Right lobe of liver (tissue), 6 donors: ENCODE results near the gene RMND1. TPM values are rescaled to one million over a fixed set of nuclear protein-coding genes. Genes with fewer than 3 reads are reported as not detected.

Experiments used
- ATAC-seq, 4 donors: fragments of 200-7000 bp; cut with Tn5 transposase; one replicate each; pipeline ENCODE4 v1.9.1; 2020; ENCODE audit warnings: mild to moderate bottlenecking in 4 of 4, moderate library complexity in 4 of 4
- DNase-seq, 3 donors: peaks; one replicate each; pipeline ENCODE4 v3.0.0-alpha.2; 2020
- H3K27ac ChIP-seq, 3 donors: fragments of 200-600 bp; one replicate each; pipeline ENCODE4 v1.8.0; 2022
- H3K27me3 ChIP-seq, 2 donors: fragments of 200-600 bp; one replicate each; pipeline ENCODE4 v1.8.0; 2022
- H3K36me3 ChIP-seq, 4 donors: fragments of 200-600 bp; sonication (generic) in 1 of 4; one replicate each; pipeline versions ENCODE4 v1.5.1 to v1.8.0; 2017 to 2022; ENCODE audit warnings: control low read depth in 1 of 4
- H3K4me1 ChIP-seq, 4 donors: fragments of 200-600 bp; sonication (generic) in 1 of 4; one replicate each; pipeline versions ENCODE4 v1.5.1 to v1.8.0; 2017 to 2022; ENCODE audit warnings: control low read depth in 1 of 4
- H3K4me3 ChIP-seq, 3 donors: fragments of 200-600 bp; one replicate each; pipeline ENCODE4 v1.8.0; 2022
- H3K9me3 ChIP-seq, 4 donors: fragments of 200-600 bp; sonication (generic) in 1 of 4; one replicate each; pipeline versions ENCODE4 v1.5.1 to v1.8.0; 2017 to 2022; ENCODE audit warnings: control low read depth in 1 of 4
- POLR2A ChIP-seq: fragments of 450-650 bp; IDR thresholded peaks from one replicate; pipeline ENCODE4 v1.6.1; 2017; ENCODE audit warnings: antibody characterized with exemption, mild to moderate bottlenecking
- WGBS: methylation state at CpG from one replicate; pipeline ENCODE4 v1.1.6; 2018; ENCODE audit warnings: low coverage, low lambda C conversion rate; ENCODE audit not compliant: insufficient coverage; ENCODE audit errors: missing lambda C conversion rate; 5-methylcytosine and 5-hydroxymethylcytosine counted together
- intact Hi-C, 2 donors: fragments of 100-400 bp; cut with DNase I; formaldehyde crosslinking; loops; one replicate each; pipeline versions ENCODE4 v1.11.2 to v1.14.1; 2022
- total RNA-seq, 6 experiments: library from RNA; depleted of rRNA in 2 of 6; stranded (reverse); fragments of >200 nt in 2 of 6; fragmentation: NEBNext Ultra II Directional in 3 of 6; extraction: Animal tissue kit (Norgen Biotek cat#: 25700) in 3 of 6; gene quantifications; one replicate each; pipeline versions ENCODE4 v1.1.0 to v1.2.4, GENCODE V29; 2016 to 2023
- TF ChIP-seq, protein P1 (sequence below), 4 donors: fragments of 200-600 bp in 3 of 4; fragments of 450-650 bp in 1 of 4; IDR thresholded peaks; one replicate each; pipeline versions ENCODE4 v1.5.1 to v1.8.0; 2016 to 2022; ENCODE audit warnings: antibody characterized with exemption in 4 of 4, mild to moderate bottlenecking in 2 of 4
- donor health status: DM: no; HTN: yes; CAD: no.
- donor health status: DM: no; HTN: no; CAD: no.
- donor health status: DM: no; HTN: no; CAD: no.
- donor health status: DM: no; HTN: yes; CAD: no.
- donor health status: DM: no; HTN: yes; CAD: no.

RMND1 gene
- total RNA-seq, 6 experiments from 2014 or later = 13.1 to 23.4 (median 19.5) TPM

DNA sequence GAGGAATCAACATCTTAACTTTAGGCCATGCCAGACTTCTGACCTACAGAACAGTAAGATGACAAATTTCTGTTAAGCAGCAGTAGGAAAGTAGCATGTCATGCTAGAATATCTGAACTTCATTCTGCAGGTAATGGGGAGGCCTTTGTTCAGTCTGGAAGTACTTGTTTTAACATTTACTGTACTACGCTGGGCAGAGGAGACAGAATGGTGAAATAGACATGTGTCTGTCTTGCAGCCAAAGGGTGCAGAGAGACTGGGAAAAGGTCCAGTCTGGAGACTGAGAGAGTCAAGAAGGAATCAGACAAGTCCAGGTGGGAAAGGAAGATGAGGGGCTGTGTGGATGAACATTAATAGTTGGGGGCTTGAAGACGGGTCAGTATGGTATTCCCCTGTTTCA lies 43.1 kb downstream of the RMND1 start:
- no peaks in the 10 kb centered on the region for H3K27me3 ChIP-seq
- TF ChIP-seq POLR2A = no peak
- TF ChIP-seq, protein P1, sequence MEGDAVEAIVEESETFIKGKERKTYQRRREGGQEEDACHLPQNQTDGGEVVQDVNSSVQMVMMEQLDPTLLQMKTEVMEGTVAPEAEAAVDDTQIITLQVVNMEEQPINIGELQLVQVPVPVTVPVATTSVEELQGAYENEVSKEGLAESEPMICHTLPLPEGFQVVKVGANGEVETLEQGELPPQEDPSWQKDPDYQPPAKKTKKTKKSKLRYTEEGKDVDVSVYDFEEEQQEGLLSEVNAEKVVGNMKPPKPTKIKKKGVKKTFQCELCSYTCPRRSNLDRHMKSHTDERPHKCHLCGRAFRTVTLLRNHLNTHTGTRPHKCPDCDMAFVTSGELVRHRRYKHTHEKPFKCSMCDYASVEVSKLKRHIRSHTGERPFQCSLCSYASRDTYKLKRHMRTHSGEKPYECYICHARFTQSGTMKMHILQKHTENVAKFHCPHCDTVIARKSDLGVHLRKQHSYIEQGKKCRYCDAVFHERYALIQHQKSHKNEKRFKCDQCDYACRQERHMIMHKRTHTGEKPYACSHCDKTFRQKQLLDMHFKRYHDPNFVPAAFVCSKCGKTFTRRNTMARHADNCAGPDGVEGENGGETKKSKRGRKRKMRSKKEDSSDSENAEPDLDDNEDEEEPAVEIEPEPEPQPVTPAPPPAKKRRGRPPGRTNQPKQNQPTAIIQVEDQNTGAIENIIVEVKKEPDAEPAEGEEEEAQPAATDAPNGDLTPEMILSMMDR (IDR thresholded peaks at IDR 0.05) = no peak
- ATAC-seq (peak in 3 of 4 donors; percentile 33 to 62 (median 34)), DNase-seq (no peak)
- intact Hi-C loops = no loop called here
- no peak overlapping the region for H3K4me3 ChIP-seq
- peaks cover 0 to 33% (median 8%) of the 10 kb centered on the region in 4 donors for H3K36me3 ChIP-seq
- H3K9me3 ChIP-seq = no peaks in the 10 kb centered on the region
- 83% methylated on average over 2 of the region's 2 CpGs for WGBS
- no peak overlapping the region for H3K27ac ChIP-seq
- no peaks in the 10 kb centered on the region for H3K4me1 ChIP-seq

DNA sequence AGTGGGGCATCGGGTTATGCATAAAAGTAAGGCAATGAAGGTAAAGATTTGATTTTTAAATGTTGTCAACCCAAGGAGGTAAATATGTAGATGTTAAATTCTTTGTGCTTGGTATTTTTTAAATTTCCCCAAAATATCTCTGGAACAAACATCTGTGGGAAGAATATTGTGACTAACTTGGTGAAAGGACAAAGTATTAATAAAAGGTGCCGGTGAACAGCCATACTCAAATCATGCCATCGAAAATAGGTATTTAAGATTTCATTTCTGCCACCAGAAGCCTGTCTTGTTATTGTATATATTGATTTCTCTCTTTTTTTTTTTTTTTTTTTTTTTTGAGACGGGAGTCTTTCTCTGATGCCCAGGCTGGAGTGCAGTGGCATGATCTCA lies 48.0 kb downstream of the RMND1 start:
- H3K4me3 ChIP-seq = no peak overlapping the region
- no peaks in the 10 kb centered on the region for H3K9me3 ChIP-seq
- peaks cover 0 to 14% (median 4%) of the 10 kb centered on the region in 4 donors for H3K36me3 ChIP-seq
- intact Hi-C loops = no loop called here
- TF ChIP-seq, protein P1 (IDR thresholded peaks at IDR 0.05) = no peak
- TF ChIP-seq POLR2A = no peak
- 87% methylated on average over 3 of the region's 4 CpGs for WGBS
- no peak overlapping the region for H3K27ac ChIP-seq
- DNase-seq (no peak), ATAC-seq (no peak)
- no peaks in the 10 kb centered on the region for H3K27me3 ChIP-seq
- peaks cover 0 to 15% (median 2%) of the 10 kb centered on the region in 4 donors for H3K4me1 ChIP-seq

DNA sequence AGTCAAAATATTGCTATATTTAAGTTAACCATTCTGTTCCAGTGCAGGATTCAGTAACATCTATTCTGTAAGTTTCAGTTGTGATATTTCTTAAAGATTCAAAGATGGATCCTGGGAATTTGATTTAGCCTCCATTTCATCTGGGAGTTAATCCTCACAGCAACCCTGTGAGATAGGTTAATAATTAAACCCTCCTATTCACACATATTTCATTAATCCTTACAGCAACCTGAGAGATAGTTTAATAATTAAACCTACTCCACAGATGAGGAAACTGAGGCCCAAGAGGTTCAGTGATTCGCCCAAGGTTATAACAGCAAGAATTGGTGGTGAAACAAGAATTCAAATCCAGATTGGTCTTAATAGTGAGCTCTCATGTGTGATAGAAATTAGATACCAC lies 49.7 kb downstream of the RMND1 start:
- peak in 2 of 4 donors; percentile 40 to 55 for ATAC-seq
- WGBS = 64% methylated on average over 1 of the region's 1 CpG
- TF ChIP-seq POLR2A = no peak
- TF ChIP-seq, protein P1 (IDR thresholded peaks at IDR 0.05) = no peak
- DNase-seq = no peak
- H3K9me3 ChIP-seq = no peaks in the 10 kb centered on the region
- no peaks in the 10 kb centered on the region for H3K27me3 ChIP-seq
- H3K4me1 ChIP-seq = peaks cover 0 to 15% (median 2%) of the 10 kb centered on the region in 4 donors
- H3K36me3 ChIP-seq = peaks cover 0 to 9% (median 4%) of the 10 kb centered on the region in 4 donors
- intact Hi-C loops = no loop called here
- no peak overlapping the region for H3K4me3 ChIP-seq
- no peak overlapping the region for H3K27ac ChIP-seq

DNA sequence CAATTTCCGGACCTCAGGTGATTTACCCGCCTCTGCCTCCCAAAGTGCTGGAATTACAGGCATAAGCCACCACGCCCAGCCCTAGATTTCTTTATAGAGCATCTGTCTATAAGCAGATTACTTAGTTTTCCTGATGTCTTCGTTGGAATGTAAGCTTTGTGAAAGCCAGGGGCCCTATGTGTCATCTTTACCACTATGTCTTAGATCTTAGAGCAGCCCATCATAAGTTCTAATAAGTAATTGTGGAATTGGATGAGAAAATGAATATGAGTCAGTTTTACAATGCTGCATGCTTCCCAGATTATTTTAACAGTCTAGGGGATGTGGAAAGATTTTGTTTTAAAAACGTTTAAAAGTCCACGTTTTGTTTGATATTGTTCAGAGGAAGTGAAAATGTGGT lies 51.5 kb downstream of the RMND1 start:
- TF ChIP-seq, protein P1 (IDR thresholded peaks at IDR 0.05) = no peak
- Histone ChIP-seq H3K27ac (no peak overlapping the region), H3K27me3 (no peaks in the 10 kb centered on the region), H3K36me3 (peaks cover 0 to 8% (median 4%) of the 10 kb centered on the region in 4 donors), H3K4me1 (peaks cover 0 to 15% (median 5%) of the 10 kb centered on the region in 4 donors), H3K9me3 (no peaks in the 10 kb centered on the region), H3K4me3 (no peak overlapping the region)
- no peak for ATAC-seq
- intact Hi-C loops = no loop called here
- 67% methylated on average over 6 of the region's 6 CpGs for WGBS
- no peak for DNase-seq

DNA sequence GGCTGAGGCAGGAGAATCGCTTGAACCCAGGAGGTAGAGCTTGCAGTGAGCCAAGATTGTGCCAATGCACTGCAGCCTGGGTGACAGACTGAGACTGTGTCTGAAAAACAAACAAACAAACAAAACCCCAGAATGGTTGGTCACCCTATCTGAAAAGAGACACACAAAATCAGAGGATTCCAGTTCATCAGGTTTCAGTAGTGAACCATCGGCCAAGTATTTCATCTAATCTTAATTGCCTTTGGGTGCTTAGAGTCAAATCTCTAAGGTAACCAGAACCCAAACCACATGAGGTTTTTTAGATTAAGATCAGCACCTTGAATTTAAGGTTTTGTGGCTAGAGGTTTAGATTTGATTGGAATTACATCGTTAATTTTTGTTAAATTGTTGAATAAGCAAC lies 52.2 kb downstream of the RMND1 start:
- no peak for ATAC-seq
- Histone ChIP-seq H3K4me1 (peaks cover 0 to 15% (median 5%) of the 10 kb centered on the region in 4 donors), H3K4me3 (no peak overlapping the region), H3K27me3 (no peaks in the 10 kb centered on the region), H3K36me3 (peaks cover 0 to 4% (median 0%) of the 10 kb centered on the region in 4 donors), H3K9me3 (no peaks in the 10 kb centered on the region), H3K27ac (no peak overlapping the region)
- TF ChIP-seq, protein P1 (IDR thresholded peaks at IDR 0.05) = no peak
- TF ChIP-seq POLR2A = no peak
- 71% methylated on average over 2 of the region's 3 CpGs for WGBS
- DNase-seq = no peak
- intact Hi-C loops = no loop called here
